Neutrophil (primary cell): ENCODE data around the gene SLC40A1.

Experiments
- H3K27ac ChIP-seq: fragments of 200-600 bp; sonication (generic); 2 replicates; pipeline ENCODE4 v1.5.1; 2016; ENCODE audit warnings: mild to moderate bottlenecking, moderate library complexity
- H3K27me3 ChIP-seq: fragments of 200-600 bp; sonication (generic); 2 replicates; pipeline ENCODE4 v1.6.0; 2016; ENCODE audit warnings: mild to moderate bottlenecking
- H3K36me3 ChIP-seq: fragments of 200-600 bp; sonication (generic); 2 replicates; pipeline ENCODE4 v1.5.1; 2017
- H3K4me1 ChIP-seq, 2 experiments: fragments of 200-600 bp in 1 of 2; sonication (generic) in 1 of 2; 1 replicate in 1 of 2; 2 replicates in 1 of 2; pipeline versions ENCODE4 v1.5.1 to v1.6.1; 2013 to 2016; ENCODE audit warnings: low read depth in 1 of 2, low read length in 1 of 2, mild to moderate bottlenecking in 1 of 2, moderate library complexity in 1 of 2; ENCODE audit not compliant: control insufficient read depth in 1 of 2, insufficient read depth in 1 of 2
- H3K4me3 ChIP-seq, 2 experiments: fragments of 200-600 bp in 1 of 2; sonication (generic) in 1 of 2; 1 replicate in 1 of 2; 2 replicates in 1 of 2; pipeline ENCODE4 v1.5.1; 2013 to 2016; ENCODE audit warnings: low read depth in 1 of 2, low read length in 1 of 2, mild to moderate bottlenecking in 1 of 2, moderate library complexity in 1 of 2
- H3K9me3 ChIP-seq: fragments of 200-600 bp; sonication (generic); 2 replicates; pipeline ENCODE4 v1.5.1; 2016
- CTCF ChIP-seq: fragments of 200-600 bp; sonication (generic); IDR thresholded peaks from 2 replicates; pipeline ENCODE4 v1.5.1; 2016; ENCODE audit warnings: antibody characterized with exemption

SLC40A1 gene

GRCh38 chr2:189595417-189595816, 14.8 kb upstream of the SLC40A1 start:
- Histone ChIP-seq H3K4me1 (no peaks in the 10 kb centered on the region), H3K4me3 (no peak overlapping the region), H3K36me3 (no peaks in the 10 kb centered on the region), H3K9me3 (no peaks in the 10 kb centered on the region), H3K27ac (no peak overlapping the region), H3K27me3 (no peaks in the 10 kb centered on the region)
- TF ChIP-seq CTCF, result no peak

GRCh38 chr2:189594305-189594704, 13.7 kb upstream of the SLC40A1 start:
- Histone ChIP-seq H3K36me3 (no peaks in the 10 kb centered on the region), H3K27ac (no peak overlapping the region), H3K27me3 (no peaks in the 10 kb centered on the region), H3K4me3 (no peak overlapping the region), H3K9me3 (no peaks in the 10 kb centered on the region), H3K4me1 (no peaks in the 10 kb centered on the region)
- TF ChIP-seq CTCF, result no peak

GRCh38 chr2:189593115-189593514, 12.5 kb upstream of the SLC40A1 start:
- no peaks in the 10 kb centered on the region for H3K4me1 ChIP-seq
- no peaks in the 10 kb centered on the region for H3K9me3 ChIP-seq
- no peaks in the 10 kb centered on the region for H3K36me3 ChIP-seq
- H3K4me3 ChIP-seq, result no peak overlapping the region
- TF ChIP-seq CTCF, result no peak
- H3K27me3 ChIP-seq, result no peaks in the 10 kb centered on the region
- H3K27ac ChIP-seq, result no peak overlapping the region

- H3K27ac ChIP-seq, result no peak overlapping the region
- no peaks in the 10 kb centered on the region for H3K9me3 ChIP-seq
- no peak for TF ChIP-seq CTCF
- no peaks in the 10 kb centered on the region for H3K36me3 ChIP-seq
- no peak overlapping the region for H3K4me3 ChIP-seq
- H3K27me3 ChIP-seq, result no peaks in the 10 kb centered on the region
- H3K4me1 ChIP-seq, result peaks cover 4 to 5% of the 10 kb centered on the region in 2 experiments
Observed at GRCh38 chr2:189592353-189592984, 11.9 kb upstream of the SLC40A1 start.

- peaks cover 6% of the 10 kb centered on the region in 2 experiments for H3K4me1 ChIP-seq
- TF ChIP-seq CTCF, result no peak
- H3K36me3 ChIP-seq, result no peaks in the 10 kb centered on the region
- peaks cover 6% of the 10 kb centered on the region for H3K27me3 ChIP-seq
- no peak overlapping the region for H3K4me3 ChIP-seq
- H3K27ac ChIP-seq, result no peak overlapping the region
- H3K9me3 ChIP-seq, result no peaks in the 10 kb centered on the region
Observed at GRCh38 chr2:189587780-189588179, 7.2 kb upstream of the SLC40A1 start.
